H1 (cell line): Measurements from ENCODE around the gene MYH6. TPM values are rescaled to one million over a fixed set of nuclear protein-coding genes. Genes with fewer than 3 reads are reported as not detected.

Experiments used
- CTCF ChIA-PET: fragments of 300-600 bp; sonication (Branson Sonifier 250); formaldehyde crosslinking; loops from one replicate; lab custom pipeline; 2021; ENCODE audit not compliant: partially characterized antibody; lab: Charles Lee
- POLR2A ChIA-PET: fragments of 300-600 bp; sonication (Branson Sonifier 250); formaldehyde crosslinking; loops from one replicate; lab custom pipeline; 2021; ENCODE audit warnings: inconsistent platforms; ENCODE audit not compliant: partially characterized antibody; lab: Charles Lee
- DNase-seq, 2 experiments: peaks; one replicate each; pipeline versions ENCODE4 v3.0.0 to v3.0.0-alpha.2; 2010 to 2022; ENCODE audit warnings: low spot score in 2 of 2, low read depth in 1 of 2, mixed read lengths in 1 of 2
- FAIRE-seq: peaks from 2 replicates; lab custom pipeline; 2011; peaks lifted over from hg19 to GRCh38; lab: Jason Lieb, UNC
- H2AFZ ChIP-seq: 2 replicates; pipeline ENCODE4 v1.8.1; 2012; ENCODE audit warnings: low read length, inconsistent platforms
- H2AK5ac ChIP-seq: 2 replicates; pipeline ENCODE4 v1.6.1; 2013; ENCODE audit warnings: low read depth, low read length
- H2BK120ac ChIP-seq: replicated peaks from 2 replicates; pipeline ENCODE3; 2013; ENCODE audit warnings: low read depth, low read length, inconsistent platforms
- H2BK12ac ChIP-seq: 2 replicates; pipeline ENCODE4 v1.6.1; 2013; ENCODE audit warnings: low read depth, low read length
- H2BK15ac ChIP-seq: 2 replicates; pipeline ENCODE4 v1.6.1; 2013; ENCODE audit warnings: low read length
- H2BK20ac ChIP-seq: 2 replicates; pipeline ENCODE4 v1.6.1; 2013; ENCODE audit warnings: low read length
- H2BK5ac ChIP-seq: 2 replicates; pipeline ENCODE4 v1.6.1; 2013; ENCODE audit warnings: low read depth, low read length
- H3K14ac ChIP-seq: 2 replicates; pipeline ENCODE4 v1.6.1; 2013; ENCODE audit warnings: inconsistent platforms; ENCODE audit not compliant: insufficient read length
- H3K18ac ChIP-seq: 2 replicates; pipeline ENCODE4 v1.6.1; 2013; ENCODE audit warnings: low read length; ENCODE audit errors: extremely low read depth
- H3K23ac ChIP-seq: 2 replicates; pipeline ENCODE4 v1.6.1; 2013; ENCODE audit warnings: inconsistent platforms; ENCODE audit not compliant: insufficient read length
- H3K23me2 ChIP-seq: 2 replicates; pipeline ENCODE4 v1.6.1; 2013; ENCODE audit warnings: low read depth, low read length
- H3K27ac ChIP-seq: 2 replicates; pipeline ENCODE4 v1.6.1; 2011; ENCODE audit warnings: low read depth, low read length, inconsistent platforms
- H3K27me3 ChIP-seq, 4 experiments: replicated peaks in 1 of 4; 1 replicate in 1 of 4; 2 replicates in 3 of 4; pipeline versions ENCODE4 v1.6.1 to v1.8.1; 2011 to 2013; ENCODE audit warnings: low read length in 3 of 4, mild to moderate bottlenecking in 3 of 4, inconsistent platforms in 2 of 4, mixed read lengths in 2 of 4, moderate library complexity in 1 of 4; ENCODE audit not compliant: control insufficient read depth in 3 of 4, insufficient read depth in 3 of 4; ENCODE audit errors: extremely low read depth in 1 of 4
- H3K36me3 ChIP-seq, 4 experiments: 2 replicates each; pipeline versions ENCODE4 v1.6.1 to v1.8.1; 2011 to 2013; ENCODE audit warnings: mild to moderate bottlenecking in 4 of 4, low read length in 3 of 4, moderate library complexity in 2 of 4, control low read depth in 1 of 4, inconsistent platforms in 1 of 4; ENCODE audit not compliant: insufficient read depth in 4 of 4, control insufficient read depth in 2 of 4
- H3K4ac ChIP-seq: replicated peaks from 2 replicates; pipeline ENCODE3; 2013; ENCODE audit warnings: low read length, low read depth, mixed read lengths, inconsistent platforms; ENCODE audit not compliant: insufficient read length
- H3K4me1 ChIP-seq, 4 experiments: replicated peaks in 1 of 4; 1 replicate in 1 of 4; 2 replicates in 3 of 4; pipeline versions ENCODE4 v1.6.1 to v1.8.1; 2011 to 2013; ENCODE audit warnings: low read length in 3 of 4, inconsistent platforms in 2 of 4, mixed read lengths in 1 of 4; ENCODE audit not compliant: insufficient read depth in 4 of 4, control insufficient read depth in 3 of 4
- H3K4me2 ChIP-seq, 2 experiments: 2 replicates each; pipeline versions ENCODE4 v1.6.1 to v1.8.1; 2011 to 2013; ENCODE audit warnings: low read depth in 2 of 2, low read length in 2 of 2, control low read depth in 1 of 2, inconsistent platforms in 1 of 2, mild to moderate bottlenecking in 1 of 2; ENCODE audit not compliant: insufficient read depth in 1 of 2
- H3K4me3 ChIP-seq, 4 experiments: fragments of 200-600, 300-600 bp in 1 of 4; sonication (generic), shearing (Covaris generic), sonication (Bioruptor Twin) in 1 of 4; 2 replicates each; pipeline versions ENCODE4 v1.5.1 to v1.8.1; 2011 to 2016; ENCODE audit warnings: low read length in 4 of 4, low read depth in 3 of 4, control low read depth in 2 of 4, inconsistent platforms in 2 of 4, mild to moderate bottlenecking in 2 of 4, mixed read lengths in 1 of 4, moderate library complexity in 1 of 4; ENCODE audit not compliant: insufficient read depth in 2 of 4; ENCODE audit errors: extremely low read depth in 1 of 4
- H3K56ac ChIP-seq: replicated peaks from 2 replicates; pipeline ENCODE3; 2013; ENCODE audit warnings: low read depth, mild to moderate bottlenecking, mixed read lengths, low read length, inconsistent platforms; ENCODE audit not compliant: insufficient read length
- H3K79me1 ChIP-seq: 2 replicates; pipeline ENCODE4 v1.6.1; 2013; ENCODE audit warnings: low read depth, low read length, control low read depth
- H3K79me2 ChIP-seq, 2 experiments: 2 replicates each; pipeline versions ENCODE4 v1.6.1 to v1.8.1; 2012 to 2013; ENCODE audit warnings: low read length in 2 of 2, mild to moderate bottlenecking in 2 of 2, inconsistent platforms in 1 of 2; ENCODE audit not compliant: insufficient read depth in 2 of 2, control insufficient read depth in 1 of 2
- H3K9ac ChIP-seq, 4 experiments: replicated peaks in 1 of 4; 1 replicate in 1 of 4; 2 replicates in 3 of 4; pipeline versions ENCODE4 v1.6.1 to v1.8.1; 2011 to 2013; ENCODE audit warnings: low read depth in 3 of 4, low read length in 3 of 4, control low read depth in 2 of 4, mild to moderate bottlenecking in 2 of 4, moderate library complexity in 2 of 4, inconsistent platforms in 1 of 4; ENCODE audit errors: extremely low read depth in 1 of 4
- H3K9me3 ChIP-seq, 2 experiments: 2 replicates each; pipeline versions ENCODE4 v1.6.1 to v1.8.1; 2012 to 2013; ENCODE audit warnings: mild to moderate bottlenecking in 2 of 2, moderate library complexity in 2 of 2, control low read depth in 1 of 2, inconsistent platforms in 1 of 2, low read depth in 1 of 2, low read length in 1 of 2, mixed read lengths in 1 of 2; ENCODE audit not compliant: insufficient read depth in 2 of 2
- H4K20me1 ChIP-seq, 2 experiments: replicated peaks in 1 of 2; 2 replicates each; pipeline versions ENCODE3 to v1.8.1; 2011 to 2013; ENCODE audit warnings: inconsistent platforms in 2 of 2, low read length in 2 of 2, mild to moderate bottlenecking in 1 of 2; ENCODE audit not compliant: insufficient read depth in 2 of 2, control insufficient read depth in 1 of 2
- H4K5ac ChIP-seq: 2 replicates; pipeline ENCODE4 v1.6.1; 2013; ENCODE audit warnings: low read length, low read depth, mixed read lengths, inconsistent platforms; ENCODE audit not compliant: insufficient read length
- H4K8ac ChIP-seq: 2 replicates; pipeline ENCODE4 v1.8.0; 2013; ENCODE audit warnings: mild to moderate bottlenecking, moderate library complexity, low read length, inconsistent platforms; ENCODE audit not compliant: insufficient read depth; ENCODE audit errors: extremely low read depth
- H4K91ac ChIP-seq: replicated peaks from 2 replicates; pipeline ENCODE3; 2013; ENCODE audit warnings: low read length, mixed read lengths, inconsistent platforms; ENCODE audit not compliant: insufficient read length
- BCL11A ChIP-seq, 2 experiments: IDR thresholded peaks; one replicate each; pipeline ENCODE4 v1.6.1; 2011; ENCODE audit warnings: low read depth in 2 of 2, low read length in 2 of 2, mild to moderate bottlenecking in 2 of 2
- CTBP2 ChIP-seq: IDR thresholded peaks from 2 replicates; pipeline ENCODE4 v1.7.0; 2011; ENCODE audit warnings: borderline replicate concordance, mild to moderate bottlenecking, moderate library complexity, mixed read lengths, low read length; ENCODE audit not compliant: insufficient read depth, insufficient read length
- EGR1 ChIP-seq: IDR thresholded peaks from 2 replicates; pipeline ENCODE4 v1.6.1; 2011; ENCODE audit warnings: low read depth, low read length, borderline replicate concordance
- POLR2A ChIP-seq, 2 experiments: IDR thresholded peaks; 1 replicate in 1 of 2; 2 replicates in 1 of 2; pipeline ENCODE4 v1.6.1; 2011; ENCODE audit warnings: low read depth in 2 of 2, low read length in 2 of 2, mild to moderate bottlenecking in 2 of 2; ENCODE audit errors: control extremely low read depth in 1 of 2
- POLR2AphosphoS5 ChIP-seq: IDR thresholded peaks from 2 replicates; pipeline ENCODE4 v1.6.1; 2011; ENCODE audit warnings: low read depth, low read length
- RAD21 ChIP-seq, 2 experiments: IDR thresholded peaks in 1 of 2; conservative IDR thresholded peaks in 1 of 2; 2 replicates each; pipeline ENCODE4 v1.6.1; 2011; ENCODE audit warnings: low read depth in 2 of 2, low read length in 2 of 2, improper control_type of control experiment in 1 of 2, inconsistent platforms in 1 of 2, mild to moderate bottlenecking in 1 of 2, moderate library complexity in 1 of 2
- SIN3A ChIP-seq, 2 experiments: IDR thresholded peaks in 1 of 2; conservative IDR thresholded peaks in 1 of 2; 2 replicates each; pipeline ENCODE4 v1.6.1; 2011 to 2012; ENCODE audit warnings: low read length in 2 of 2, improper control_type of control experiment in 1 of 2, low read depth in 1 of 2, mild to moderate bottlenecking in 1 of 2
- TAF1 ChIP-seq: IDR thresholded peaks from 2 replicates; pipeline ENCODE4 v1.6.1; 2011; ENCODE audit warnings: mild to moderate bottlenecking, low read depth, low read length
- WGBS, 2 experiments: shearing (Covaris generic) in 1 of 2; methylation state at CpG; one replicate each; pipeline versions ENCODE4 v1.1.6 to v1.1.7; 2013 to 2015; ENCODE audit warnings: low lambda C conversion rate in 2 of 2, mixed read lengths in 2 of 2, inconsistent platforms in 1 of 2, low coverage in 1 of 2, missing lambda C conversion rate in 1 of 2; ENCODE audit not compliant: insufficient replicate concordance in 2 of 2, insufficient coverage in 1 of 2, insufficient read length in 1 of 2; ENCODE audit errors: extremely low coverage in 1 of 2, missing lambda C conversion rate in 1 of 2; 5-methylcytosine and 5-hydroxymethylcytosine counted together
- polyA plus RNA-seq, 7 experiments: library from polyadenylated mRNA; depleted of rRNA in 3 of 7; stranded (reverse) in 5 of 7; unstranded in 2 of 7; fragments of >200 nt in 5 of 7; fragments of 200-250 nt in 2 of 7; gene quantifications; 1 replicate in 5 of 7; 2 replicates in 1 of 7; 4 replicates in 1 of 7; pipeline versions ENCODE4 v1.2.1 to v1.2.3, GENCODE V29; 2011 to 2013; ENCODE audit warnings: missing spikeins in 2 of 7, mixed read lengths in 2 of 7
- total RNA-seq: library from RNA; stranded (reverse); fragmentation: NEBNext Ultra II Directional; extraction: Animal tissue kit (Norgen Biotek cat#: 25700); gene quantifications from 2 replicates; pipeline ENCODE4 v1.2.1, GENCODE V29; 2021

Gene MYH6
- total and polyA plus RNA-seq, 2 of the 8 experiments (the other 6 are each of a cell fraction or from before 2014, with no cell fraction given): 0.03 TPM; not detected in 1

GRCh38 chr14:23352506-23353432 lies 55.3 kb downstream of the MYH6 start, which contains the start of gene SLC22A17:
TSS of gene SLC22A17 (minus strand) at chr14:23352887.
- H3K4me2 ChIP-seq: peak within 1 kb of the TSS; percentile 59 to 92
- peak within 1 kb of the TSS; percentile 19; the same call in 1 of the 2 replicates for H4K8ac ChIP-seq
- H3K4me1 ChIP-seq: peaks cover 0 to 3% (median 2%) of the 10 kb centered on the region in 4 experiments; a peak in 4 of 7 replicates
- peak within 1 kb of the TSS; percentile 41; the same call in 1 of the 2 replicates for H2AK5ac ChIP-seq
- H2BK12ac ChIP-seq: peak within 1 kb of the TSS; percentile 50; the same call in 1 of the 2 replicates
- H3K56ac ChIP-seq: peak within 1 kb of the TSS; percentile 34
- ChIA-PET POLR2A (interaction anchor here (0.6 to 6.4 kb wide), 13 partner anchors 11 to 214 kb away, joined by 3 to 73 read pairs (median 4); partner anchors contain the start of genes CMTM5, EFS and PABPN1), CTCF (interaction anchor here (0.6 to 20.9 kb wide), 14 partner anchors 8 to 294 kb away, joined by 3 to 333 read pairs (median 4); partner anchors contain the start of genes CMTM5, IL25, MYH7 and PABPN1)
- 7% methylated on average over 8 of the region's 42 CpGs; no CpG with 5 or more reads in 1 of the 2 experiments for WGBS, 2 experiments
- no peak within 1 kb of the TSS for H3K23ac ChIP-seq
- H3K79me1 ChIP-seq: no peaks in the 10 kb centered on the region
- no peak within 1 kb of the TSS for H3K4ac ChIP-seq
- peak within 1 kb of the TSS; percentile 71; the same call in 1 of the 2 replicates for H2BK5ac ChIP-seq
- 0 out of 2 replicates have a peak within 1 kb of the TSS, but pooled peaks have one; percentile 8 for H3K27ac ChIP-seq
- H2BK120ac ChIP-seq: no peak within 1 kb of the TSS
- 0 out of 2 replicates have a peak within 1 kb of the TSS, but pooled peaks have one; percentile 19 for H2AFZ ChIP-seq
- H2BK20ac ChIP-seq: no peak within 1 kb of the TSS
- no peak within 1 kb of the TSS for H4K5ac ChIP-seq
- peaks cover 0 to 3% of the 10 kb centered on the region in 2 experiments for H4K20me1 ChIP-seq
- peak within 1 kb of the TSS in 2 of 4 experiments; percentile 29 to 38; a peak in 4 of 7 replicates for H3K9ac ChIP-seq
- H3K18ac ChIP-seq: peak within 1 kb of the TSS; percentile 38
- no peaks in the 10 kb centered on the region for H3K79me2 ChIP-seq
- peak within 1 kb of the TSS; percentile 37 to 84 (median 73) for H3K4me3 ChIP-seq
- no peak within 1 kb of the TSS for H2BK15ac ChIP-seq
- no peaks in the 10 kb centered on the region for H3K9me3 ChIP-seq
- H3K14ac ChIP-seq: no peak within 1 kb of the TSS
- peaks cover 0 to 14% (median 10%) of the 10 kb centered on the region in 4 experiments; a peak in 6 of 7 replicates for H3K27me3 ChIP-seq
- H3K36me3 ChIP-seq: peaks cover 0 to 10% (median 3%) of the 10 kb centered on the region in 4 experiments; a peak in 3 of 8 replicates
- peaks cover 10% of the 10 kb centered on the region for H3K23me2 ChIP-seq
- no peak for FAIRE-seq
- DNase-seq: peak in 1 of 2 experiments; percentile 86
- no peak within 1 kb of the TSS for H4K91ac ChIP-seq
- TF ChIP-seq POLR2AphosphoS5 (peak; percentile 74), CTBP2 (no peak), EGR1 (peak; percentile 32; the same call in 1 of the 2 replicates), RAD21 (IDR thresholded peaks at IDR 0.05 in 1 of 2, conservative IDR thresholded peaks at IDR 0.05 in 1 of 2; ENCODE audit: low read depth in 2 of 2, low read length in 2 of 2) (peak in 1 of 2 experiments; percentile 16; a peak in 1 of 4 replicates), POLR2A (IDR thresholded peaks at IDR 0.05; ENCODE audit: control extremely low read depth in 1 of 2, low read depth in 2 of 2, low read length in 2 of 2) (peak; percentile 36 to 91), TAF1 (peak; percentile 85), SIN3A (conservative IDR thresholded peaks at IDR 0.05 in 1 of 2, IDR thresholded peaks at IDR 0.05 in 1 of 2; ENCODE audit: low read depth in 1 of 2, low read length in 2 of 2) (peak; percentile 57 to 62; a peak in 2 of 4 replicates), BCL11A (IDR thresholded peaks at IDR 0.05; ENCODE audit: low read depth in 2 of 2, low read length in 2 of 2) (no peak)
